OCI-LY7 (cell line): ENCODE data around the gene PTPRZ1.

Experiments
- EZH2phosphoT487 ChIP-seq: fragments of 200-600 bp; sonication (generic); IDR thresholded peaks from 2 replicates; pipeline ENCODE4 v1.6.1; 2018; ENCODE audit warnings: low read depth, borderline replicate concordance, mild to moderate bottlenecking, mixed run types, antibody characterized with exemption, low read length, moderate library complexity, mixed read lengths
- TF ChIP-seq, protein P1 (sequence below): fragments of 200-600 bp; sonication (generic); conservative IDR thresholded peaks from 2 replicates; pipeline ENCODE4 v1.5.1; 2014; ENCODE audit warnings: mild to moderate bottlenecking, antibody characterized with exemption, low read length, moderate library complexity, mixed read lengths

DNA sequence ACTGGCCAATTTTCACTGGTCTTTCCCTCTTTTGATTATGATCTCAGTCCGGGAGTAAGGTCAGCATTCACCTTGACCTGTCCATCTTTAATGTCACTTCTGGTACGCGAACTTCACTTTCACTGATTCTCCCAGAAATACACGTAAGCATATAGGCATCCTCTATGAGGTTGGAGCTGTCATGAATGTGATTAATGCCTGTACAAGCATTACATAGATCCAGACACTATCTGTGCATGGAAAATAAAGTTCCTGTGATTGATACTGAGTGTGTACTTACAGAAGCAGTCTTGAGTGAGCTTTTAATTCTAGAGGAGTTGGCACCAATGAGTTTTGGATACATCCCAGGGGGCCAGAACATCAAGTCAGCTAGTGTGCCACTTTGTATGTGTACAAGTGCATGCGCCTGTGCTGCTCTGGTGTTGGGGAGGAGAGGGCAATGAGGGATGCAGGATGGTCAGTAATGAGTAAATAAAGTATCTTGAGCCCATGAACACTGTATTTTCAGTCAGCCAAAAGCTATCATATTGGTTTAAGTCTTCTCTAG lies 6.0 kb downstream of the PTPRZ1 start:
- TF ChIP-seq, protein P1, sequence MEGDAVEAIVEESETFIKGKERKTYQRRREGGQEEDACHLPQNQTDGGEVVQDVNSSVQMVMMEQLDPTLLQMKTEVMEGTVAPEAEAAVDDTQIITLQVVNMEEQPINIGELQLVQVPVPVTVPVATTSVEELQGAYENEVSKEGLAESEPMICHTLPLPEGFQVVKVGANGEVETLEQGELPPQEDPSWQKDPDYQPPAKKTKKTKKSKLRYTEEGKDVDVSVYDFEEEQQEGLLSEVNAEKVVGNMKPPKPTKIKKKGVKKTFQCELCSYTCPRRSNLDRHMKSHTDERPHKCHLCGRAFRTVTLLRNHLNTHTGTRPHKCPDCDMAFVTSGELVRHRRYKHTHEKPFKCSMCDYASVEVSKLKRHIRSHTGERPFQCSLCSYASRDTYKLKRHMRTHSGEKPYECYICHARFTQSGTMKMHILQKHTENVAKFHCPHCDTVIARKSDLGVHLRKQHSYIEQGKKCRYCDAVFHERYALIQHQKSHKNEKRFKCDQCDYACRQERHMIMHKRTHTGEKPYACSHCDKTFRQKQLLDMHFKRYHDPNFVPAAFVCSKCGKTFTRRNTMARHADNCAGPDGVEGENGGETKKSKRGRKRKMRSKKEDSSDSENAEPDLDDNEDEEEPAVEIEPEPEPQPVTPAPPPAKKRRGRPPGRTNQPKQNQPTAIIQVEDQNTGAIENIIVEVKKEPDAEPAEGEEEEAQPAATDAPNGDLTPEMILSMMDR: no peak
- no peak for TF ChIP-seq EZH2phosphoT487
